Measurements from ENCODE around the gene CHCHD6.

Gene CHCHD6

DNA sequence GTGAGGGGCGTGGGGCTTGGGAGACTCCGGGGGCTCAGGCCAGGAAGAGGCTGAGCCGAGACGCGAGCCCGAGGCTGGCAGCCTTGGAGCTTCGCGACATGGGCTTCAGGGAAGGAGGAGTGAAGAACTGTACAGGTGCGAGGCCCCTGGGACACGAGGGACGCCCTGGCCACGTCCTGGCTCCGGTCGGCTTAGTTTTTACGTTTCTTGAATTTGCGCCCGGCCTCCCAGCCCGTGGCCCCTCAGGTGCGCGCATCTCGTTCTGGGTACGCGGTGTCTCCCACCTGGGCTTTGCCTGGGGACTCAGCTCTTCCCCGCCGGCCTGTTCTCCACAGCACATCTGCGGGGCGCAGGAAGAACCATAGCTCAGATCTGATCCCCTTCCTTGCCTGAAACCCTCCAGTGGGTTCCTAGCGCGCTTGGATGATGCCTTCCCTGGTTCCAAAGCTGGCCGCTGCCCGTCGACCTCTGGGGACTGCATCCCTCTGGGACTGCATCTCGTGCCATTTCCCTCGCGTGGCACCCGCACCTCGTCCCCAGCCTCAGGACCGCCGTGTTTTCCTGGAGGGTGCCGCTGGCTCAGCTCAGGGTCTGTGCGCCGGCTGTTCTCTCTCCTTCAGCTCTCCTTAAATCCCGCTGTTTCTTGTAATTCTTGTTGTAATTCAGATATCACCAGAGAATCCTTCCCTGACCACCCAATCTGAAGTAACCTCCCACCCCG is 614 bp downstream of the CHCHD6 start:
- no peak for DNase-seq (ENCODE audit: extremely low read depth in 1 of 2, low read depth in 1 of 2)

DNA sequence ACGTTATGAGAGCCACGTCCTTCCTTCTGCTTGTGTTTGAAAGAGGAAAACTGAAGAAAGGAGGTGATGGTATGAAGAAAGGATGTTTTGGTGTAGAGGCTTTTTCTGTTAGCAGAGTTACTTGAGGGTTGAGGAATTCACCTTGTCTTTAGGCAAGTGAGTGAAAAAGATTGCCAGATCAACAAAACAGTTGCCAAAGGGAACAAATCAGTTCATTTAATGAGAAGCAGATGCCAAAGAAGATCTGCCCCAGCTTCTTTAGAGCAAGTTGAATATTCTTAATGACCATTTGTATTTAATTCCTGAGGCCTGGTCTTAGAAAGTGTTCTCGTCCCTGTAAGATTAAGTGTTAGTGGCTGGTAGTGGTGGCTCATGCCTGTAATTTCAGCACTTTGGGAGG is 2.6 kb downstream of the CHCHD6 start:
- DNase-seq (ENCODE audit: extremely low read depth in 1 of 2, low read depth in 1 of 2) = no peak

DNA sequence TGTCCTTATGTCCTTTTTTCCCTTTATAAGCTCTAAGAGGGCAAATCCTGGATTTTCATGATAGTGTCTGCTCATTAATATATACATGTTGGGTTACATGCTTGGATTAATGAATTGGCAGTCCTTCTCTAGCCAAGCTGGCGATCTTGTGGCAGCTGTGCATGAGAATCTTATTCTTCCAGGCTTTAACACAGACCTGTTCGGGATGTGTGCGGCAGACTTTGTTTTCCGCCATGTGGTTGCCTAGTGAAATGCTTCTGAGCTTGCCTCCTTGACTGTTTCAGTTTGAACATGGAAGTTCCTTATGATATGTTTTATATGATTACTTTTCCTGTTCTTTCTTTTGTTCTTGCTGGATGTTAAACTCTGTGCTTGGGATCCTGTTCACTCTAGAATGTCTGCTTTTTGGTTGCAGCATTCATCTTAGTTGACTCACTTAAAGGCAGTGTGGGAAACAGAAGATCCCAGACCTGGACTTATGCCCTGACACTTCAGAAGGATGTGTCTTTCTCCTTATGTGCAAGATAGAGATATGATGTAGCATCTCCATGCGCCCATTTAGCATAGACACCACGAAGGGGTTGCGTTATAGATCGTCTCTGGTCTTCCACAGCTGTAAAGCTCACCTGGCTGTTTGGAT is 7.2 kb downstream of the CHCHD6 start:
- DNase-seq (ENCODE audit: extremely low read depth in 1 of 2, low read depth in 1 of 2) = no peak

DNA sequence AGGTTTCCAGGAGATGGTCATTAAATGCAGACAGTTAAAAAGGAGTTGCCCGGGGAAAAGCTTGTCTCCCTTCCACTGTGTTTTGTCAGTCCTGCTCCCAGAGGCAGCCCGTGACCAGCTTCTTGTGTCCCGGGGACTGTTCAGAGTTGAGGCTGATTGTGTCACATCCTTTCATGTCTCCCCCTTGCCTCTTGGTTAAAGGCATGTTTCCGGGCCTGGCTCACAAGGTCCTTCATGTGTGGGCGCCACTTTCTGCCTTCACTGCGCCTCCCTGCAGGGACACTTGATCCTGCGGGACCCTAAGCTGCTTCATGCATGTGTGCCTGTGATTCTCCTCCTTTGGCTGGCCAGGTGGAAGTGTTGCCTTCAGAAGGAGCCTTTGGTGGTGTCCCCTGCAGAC is 9.2 kb downstream of the CHCHD6 start:
- no peak for DNase-seq (ENCODE audit: extremely low read depth in 1 of 2, low read depth in 1 of 2)

DNA sequence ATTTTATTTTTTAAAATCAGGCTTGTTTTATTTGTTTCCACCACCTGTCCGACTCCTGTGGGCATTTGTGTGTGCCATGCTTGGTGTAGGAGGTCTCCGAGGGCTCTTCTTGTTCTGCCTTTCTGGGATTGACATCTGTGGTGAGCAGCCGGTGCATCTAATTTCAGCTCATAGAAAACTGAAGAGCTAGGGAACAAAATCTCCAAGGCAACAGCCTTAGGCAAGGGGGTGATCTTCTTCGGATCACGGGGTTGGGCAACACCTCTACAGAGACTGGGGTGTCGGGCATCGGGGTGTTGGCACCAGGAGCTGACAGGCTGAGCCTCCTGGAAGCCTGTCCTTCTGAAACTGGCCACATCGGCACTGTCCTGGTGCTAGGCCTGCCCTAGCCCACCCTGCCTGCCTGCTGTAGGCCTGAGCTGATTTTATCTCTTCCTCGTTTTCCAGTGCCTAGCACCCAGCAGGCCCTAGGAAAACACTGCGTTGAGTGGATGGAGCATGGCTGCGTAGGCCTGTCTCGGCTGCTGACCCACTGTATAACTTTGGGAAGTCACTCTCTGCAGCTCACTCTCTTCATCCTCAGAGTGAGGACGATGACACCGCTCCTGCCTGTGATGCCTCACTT is 10.3 kb downstream of the CHCHD6 start:
- no peak for DNase-seq (ENCODE audit: extremely low read depth in 1 of 2, low read depth in 1 of 2)

DNA sequence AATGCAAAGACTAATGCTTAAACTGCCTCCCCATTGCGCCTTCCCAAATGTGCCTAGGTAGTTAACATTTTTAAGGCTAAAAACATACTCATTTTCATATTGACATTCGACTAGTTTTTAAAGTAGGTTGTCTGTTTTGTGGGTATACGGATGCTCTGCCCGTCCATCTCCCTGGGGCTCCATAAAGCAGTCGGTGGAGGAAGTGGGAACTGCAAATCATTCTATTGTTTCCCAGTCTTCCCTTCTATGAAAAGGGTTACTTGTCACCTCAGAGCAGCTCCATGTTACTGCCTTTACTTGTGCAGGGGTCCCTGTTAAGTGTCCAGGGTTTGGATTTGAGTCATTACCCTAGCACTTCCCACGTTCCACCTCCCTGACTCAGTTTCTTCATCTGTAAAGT is 10.9 kb downstream of the CHCHD6 start:
- DNase-seq (ENCODE audit: extremely low read depth in 1 of 2, low read depth in 1 of 2) = no peak

DNA sequence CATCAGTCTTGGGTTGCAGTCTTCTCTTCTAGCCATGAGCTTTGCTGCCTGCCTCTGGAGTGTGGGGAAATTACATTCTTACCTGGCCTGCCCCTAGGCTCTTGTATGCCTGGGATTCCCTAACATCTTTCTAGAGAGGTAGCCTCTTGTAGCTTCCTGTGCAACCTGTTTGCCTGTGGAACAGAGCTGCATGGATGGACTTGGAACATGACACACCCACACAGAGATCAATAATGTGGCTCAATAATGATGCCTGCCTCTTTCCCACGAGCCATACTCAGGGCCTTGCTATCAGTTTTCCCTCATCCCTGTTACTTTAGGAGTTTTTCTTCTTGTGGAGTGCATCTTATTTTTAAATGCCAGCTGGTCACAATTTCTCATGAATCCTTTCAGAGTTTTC is 11.4 kb downstream of the CHCHD6 start:
- no peak for DNase-seq (ENCODE audit: extremely low read depth in 1 of 2, low read depth in 1 of 2)

DNA sequence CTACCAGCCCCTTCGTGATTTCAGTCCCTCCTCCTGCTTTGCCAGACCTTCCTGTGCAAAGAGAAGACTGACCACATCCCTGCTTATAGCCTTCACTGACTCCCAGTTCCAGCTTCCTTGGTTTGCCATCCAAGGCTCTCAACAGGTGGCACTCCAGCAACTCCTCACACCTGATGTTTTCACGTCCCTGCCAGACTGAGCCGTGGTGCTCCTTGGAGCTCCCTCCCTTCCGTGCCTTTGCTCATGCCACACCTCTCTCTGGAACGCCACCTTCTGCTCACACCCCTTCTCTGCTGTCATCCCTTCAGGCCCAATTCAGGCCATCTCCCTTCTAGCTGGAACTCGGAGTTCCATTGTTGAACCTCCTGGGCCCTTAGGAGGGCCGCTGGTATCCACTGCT is 12.0 kb downstream of the CHCHD6 start:
- DNase-seq (ENCODE audit: extremely low read depth in 1 of 2, low read depth in 1 of 2) = no peak

DNA sequence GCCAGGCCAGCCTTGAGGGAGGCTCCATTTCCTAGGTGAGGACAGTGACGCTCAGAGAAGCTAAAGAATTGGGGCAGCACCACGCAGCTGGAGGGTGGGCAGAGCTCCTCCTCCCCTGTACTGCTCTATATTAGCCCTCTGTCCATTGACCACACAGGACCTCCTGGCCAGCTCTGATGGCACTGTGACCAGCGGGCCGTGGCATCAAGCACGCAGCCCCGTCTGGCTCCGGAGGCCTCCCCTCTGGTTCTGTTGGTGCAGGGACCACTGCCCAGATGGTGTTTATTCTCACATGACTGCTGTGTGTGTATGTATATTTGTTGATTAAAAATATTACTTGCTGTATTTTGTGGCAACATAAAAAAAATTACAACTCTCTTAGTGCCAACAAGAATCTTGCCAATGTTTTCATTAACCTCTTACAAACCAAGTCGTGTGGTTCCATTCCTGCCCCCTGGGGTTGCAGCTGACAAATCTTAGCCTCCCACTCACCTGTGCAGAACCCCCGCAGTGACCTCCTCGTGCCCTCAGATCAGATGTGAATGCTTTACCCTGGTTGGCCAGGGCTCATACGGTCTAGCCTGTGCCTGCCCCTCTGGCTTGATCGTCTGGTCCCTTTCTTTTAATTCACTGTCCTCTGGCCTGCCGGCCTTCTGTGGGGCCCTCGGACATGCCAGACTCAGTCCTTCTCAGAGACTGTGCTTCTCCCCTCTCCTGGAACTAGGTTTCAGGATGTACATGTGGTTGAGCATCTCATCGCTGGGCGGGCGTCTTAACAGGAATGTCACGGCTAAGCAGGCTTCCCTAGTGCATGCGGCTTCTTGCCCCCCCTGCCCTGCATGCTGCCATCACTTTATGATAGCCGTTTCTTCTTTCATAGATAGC is 14.8 kb downstream of the CHCHD6 start:
- no peak for DNase-seq (ENCODE audit: extremely low read depth in 1 of 2, low read depth in 1 of 2)

DNA sequence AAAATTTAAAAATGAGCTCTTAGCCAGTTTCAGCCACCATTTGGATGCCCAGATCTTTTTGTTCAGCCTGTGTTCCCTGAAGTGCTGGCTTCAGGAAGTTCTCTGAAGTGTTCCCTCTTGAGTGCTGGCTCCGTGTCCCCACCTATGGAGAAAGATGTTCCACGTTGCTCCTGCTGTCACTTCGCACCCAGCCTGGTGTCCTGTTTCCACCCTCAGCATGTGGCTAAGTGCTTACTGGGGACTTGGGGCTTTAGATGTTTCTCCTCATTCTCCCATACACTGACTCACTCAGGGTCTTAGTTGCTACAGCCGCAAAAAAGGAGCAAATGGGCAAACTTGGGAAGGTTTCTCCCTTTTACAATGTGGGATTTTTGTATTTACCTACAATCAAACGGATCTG is 16.6 kb downstream of the CHCHD6 start:
- DNase-seq (ENCODE audit: extremely low read depth in 1 of 2, low read depth in 1 of 2) = no peak

DNA sequence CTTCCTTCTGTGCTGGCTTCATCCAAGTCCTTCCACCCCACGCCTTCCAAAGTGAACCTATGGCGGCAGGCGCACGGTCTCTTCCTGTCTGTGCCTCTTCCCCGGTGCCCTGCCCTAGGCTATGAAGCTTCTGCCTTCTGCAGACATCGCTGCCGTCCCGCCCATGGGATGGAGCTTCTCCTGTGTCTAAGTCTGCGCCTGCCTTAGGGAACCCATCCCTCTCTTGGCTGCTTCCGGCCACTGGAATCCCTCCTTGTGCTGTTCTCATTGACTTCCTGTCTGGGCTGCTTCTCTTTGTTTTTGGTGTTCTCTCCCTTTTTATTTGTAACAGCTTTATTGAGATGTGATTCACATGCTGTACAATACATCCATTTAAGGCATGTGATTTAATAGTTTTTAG is 17.2 kb downstream of the CHCHD6 start:
- DNase-seq (ENCODE audit: extremely low read depth in 1 of 2, low read depth in 1 of 2) = no peak

DNA sequence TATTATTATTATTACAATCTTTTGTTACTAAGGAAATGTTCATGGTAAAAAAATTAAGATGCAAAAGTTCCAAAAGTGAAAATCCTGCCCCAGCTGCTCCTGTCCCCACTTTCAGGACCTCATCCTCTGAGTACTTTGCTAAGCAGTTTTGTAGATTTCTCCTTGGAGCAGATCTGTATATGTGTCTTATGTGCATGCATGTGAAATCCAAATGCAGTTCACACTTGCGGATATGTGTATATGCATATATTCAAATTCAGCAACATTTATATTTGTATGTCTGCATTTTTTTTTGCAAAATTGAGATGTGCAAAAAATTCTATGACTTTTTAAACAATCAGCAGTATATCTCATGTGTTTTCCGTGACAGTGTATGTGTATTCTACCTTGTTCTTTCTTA is 19.2 kb downstream of the CHCHD6 start:
- DNase-seq (ENCODE audit: extremely low read depth in 1 of 2, low read depth in 1 of 2) = no peak

DNA sequence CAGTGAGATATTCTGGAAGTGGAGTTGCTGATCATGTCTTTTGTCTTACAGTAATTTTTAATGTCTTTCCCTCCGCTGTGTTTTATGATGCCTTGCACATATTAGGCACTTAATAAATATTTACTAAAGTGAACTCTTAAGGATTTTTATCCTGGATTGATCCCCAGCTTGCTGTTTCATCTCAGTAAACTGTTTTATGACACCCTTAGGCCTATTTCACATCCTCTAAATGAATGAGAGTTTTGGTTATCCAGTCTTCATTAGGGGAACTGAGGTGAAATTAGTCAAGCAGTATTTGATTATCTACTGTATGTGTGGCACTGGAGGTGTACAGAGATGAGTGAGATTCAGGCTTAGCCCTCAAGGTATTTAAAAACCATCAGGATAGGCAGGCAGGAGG is 19.8 kb downstream of the CHCHD6 start:
- DNase-seq (ENCODE audit: extremely low read depth in 1 of 2, low read depth in 1 of 2) = no peak

DNA sequence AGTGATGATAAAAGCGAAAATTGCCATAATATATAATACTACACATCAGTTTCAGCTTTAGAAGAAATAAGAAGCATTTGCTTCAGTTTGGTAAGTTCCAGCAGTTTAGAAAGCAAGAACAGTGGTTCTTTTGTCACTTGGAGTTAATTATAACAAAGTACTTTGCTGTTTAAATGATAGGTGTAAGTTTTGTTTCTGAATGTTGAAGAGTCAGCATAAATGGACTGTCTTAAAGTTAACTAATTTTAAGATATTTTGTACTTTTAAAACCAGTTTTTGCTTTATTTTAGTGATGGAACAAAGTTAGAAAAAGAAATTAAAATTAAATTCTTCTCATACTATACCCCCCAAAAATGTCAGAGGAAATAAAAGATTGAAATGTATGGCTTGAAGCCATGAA is 24.6 kb downstream of the CHCHD6 start:
- DNase-seq (ENCODE audit: extremely low read depth in 1 of 2, low read depth in 1 of 2) = no peak

DNA sequence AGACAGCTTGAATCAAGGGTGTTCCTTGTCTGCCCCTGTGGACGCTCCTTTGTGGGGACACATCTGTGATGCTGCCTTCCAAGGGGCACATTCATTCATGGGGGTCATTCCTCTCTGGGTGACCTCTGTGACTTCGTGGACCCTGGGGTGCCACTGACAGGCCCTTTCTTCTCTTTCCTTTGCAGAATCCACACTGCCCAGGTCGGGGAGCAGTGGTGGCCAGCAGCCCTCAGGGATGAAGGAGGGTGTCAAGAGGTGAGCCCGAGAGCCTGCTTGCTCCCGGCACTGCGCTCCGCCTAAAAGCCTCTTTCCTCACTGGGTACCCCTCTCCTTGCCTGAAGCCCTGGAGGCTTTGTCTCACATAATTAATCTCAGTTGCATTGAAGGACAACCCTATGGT is 26.3 kb downstream of the CHCHD6 start:
- no peak for DNase-seq (ENCODE audit: extremely low read depth in 1 of 2, low read depth in 1 of 2)

DNA sequence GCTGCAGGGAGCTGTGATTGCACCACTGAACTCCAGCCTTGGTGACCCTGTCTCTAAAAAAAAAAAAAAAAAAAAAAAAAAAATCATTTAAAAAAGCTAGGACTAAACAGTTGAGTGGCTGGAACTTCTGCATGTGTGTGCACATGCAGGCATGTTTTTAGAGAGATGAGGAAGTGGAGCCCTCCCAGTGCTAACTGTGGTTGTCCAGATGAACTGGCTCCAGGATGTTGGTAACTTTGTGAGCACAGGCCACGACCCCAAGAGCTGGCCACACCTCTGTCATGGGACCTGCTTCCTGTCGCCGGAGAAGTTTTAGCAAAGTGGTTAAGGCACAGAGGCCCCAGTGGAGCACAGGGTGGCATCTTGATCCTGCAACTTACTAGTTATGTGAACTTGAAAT is 27.0 kb downstream of the CHCHD6 start:
- DNase-seq (ENCODE audit: extremely low read depth in 1 of 2, low read depth in 1 of 2) = no peak

DNA sequence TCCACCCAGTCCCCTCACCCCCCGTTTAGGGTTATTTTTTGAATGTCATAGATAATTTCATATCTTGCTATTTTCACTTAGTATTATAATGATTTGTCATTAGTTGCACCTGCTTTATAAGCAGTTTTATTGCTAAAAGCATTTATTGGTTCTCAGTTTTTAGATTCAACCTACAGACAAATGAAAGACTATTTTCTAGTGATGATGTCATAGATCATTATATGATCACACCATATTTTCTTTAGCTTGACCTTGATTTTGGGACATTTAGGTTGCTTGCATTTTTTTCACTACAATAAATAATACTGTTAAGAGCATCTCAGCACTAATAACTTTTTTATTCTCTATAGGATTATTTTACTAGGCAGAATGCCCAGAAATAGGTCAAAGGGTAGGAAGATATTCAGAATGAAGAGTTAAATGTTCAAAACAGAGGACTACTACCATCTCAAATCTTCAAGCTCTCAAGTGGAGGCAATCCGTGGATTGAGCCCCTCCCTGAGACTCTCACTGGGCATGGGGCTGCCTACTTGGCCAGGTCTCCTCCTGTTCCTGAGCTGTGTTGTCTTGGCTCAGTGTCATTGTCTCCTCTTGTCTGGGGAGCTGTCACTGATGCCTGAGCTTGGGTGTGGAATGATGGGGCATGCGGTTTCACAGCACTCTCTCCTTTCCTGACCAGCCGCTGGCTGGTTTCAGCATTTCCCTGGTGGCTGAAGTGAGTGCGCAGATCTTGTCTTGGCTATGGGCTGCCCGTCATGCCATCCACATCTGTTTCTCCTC is 28.4 kb downstream of the CHCHD6 start:
- no peak for DNase-seq (ENCODE audit: extremely low read depth in 1 of 2, low read depth in 1 of 2)

DNA sequence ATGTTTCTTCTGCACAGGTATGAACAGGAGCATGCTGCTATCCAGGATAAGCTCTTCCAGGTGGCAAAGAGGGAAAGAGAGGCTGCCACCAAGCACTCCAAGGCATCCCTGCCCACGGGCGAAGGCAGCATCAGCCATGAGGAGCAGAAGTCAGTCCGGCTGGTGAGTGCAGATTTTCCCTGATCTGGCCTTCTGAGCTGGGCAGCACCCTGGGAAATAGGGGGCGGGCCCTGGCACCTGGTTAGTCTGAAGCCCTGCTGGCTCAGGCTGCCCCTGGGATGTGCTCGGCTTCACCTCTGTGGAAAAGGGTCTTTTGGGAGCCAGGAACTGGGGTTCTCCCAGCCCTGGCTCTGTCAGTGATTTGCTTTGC is 29.0 kb downstream of the CHCHD6 start:
- DNase-seq (ENCODE audit: extremely low read depth in 1 of 2, low read depth in 1 of 2) = no peak

DNA sequence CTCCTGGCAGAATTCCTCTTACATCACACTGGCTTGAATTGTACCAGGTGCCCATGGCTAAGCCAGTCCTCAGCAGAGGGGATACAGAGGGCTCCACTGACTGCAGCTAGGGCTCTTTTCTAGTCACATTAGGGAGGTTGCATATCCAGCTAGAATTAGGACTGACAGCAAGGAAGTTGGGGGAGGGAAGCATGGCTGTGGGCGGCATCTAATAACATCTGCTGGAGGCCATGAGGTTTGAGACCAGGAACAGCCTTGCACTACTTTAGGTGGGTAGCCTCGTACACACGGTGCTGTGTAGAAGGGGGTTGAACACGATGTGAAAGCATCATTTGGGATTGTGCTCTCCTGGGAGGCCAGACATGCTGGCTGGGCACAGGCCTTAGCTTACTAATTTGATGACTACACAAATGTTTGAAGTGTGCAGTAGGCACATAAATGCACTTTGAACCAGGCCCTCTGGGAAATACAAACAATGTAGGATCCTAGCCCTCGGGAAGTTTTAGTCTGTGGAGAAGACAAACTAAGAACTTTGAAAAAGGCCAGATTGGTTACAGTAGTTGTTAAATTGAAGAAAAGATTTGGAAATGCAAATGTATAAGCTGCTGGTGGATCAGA is 30.2 kb downstream of the CHCHD6 start:
- DNase-seq (ENCODE audit: extremely low read depth in 1 of 2, low read depth in 1 of 2) = no peak

DNA sequence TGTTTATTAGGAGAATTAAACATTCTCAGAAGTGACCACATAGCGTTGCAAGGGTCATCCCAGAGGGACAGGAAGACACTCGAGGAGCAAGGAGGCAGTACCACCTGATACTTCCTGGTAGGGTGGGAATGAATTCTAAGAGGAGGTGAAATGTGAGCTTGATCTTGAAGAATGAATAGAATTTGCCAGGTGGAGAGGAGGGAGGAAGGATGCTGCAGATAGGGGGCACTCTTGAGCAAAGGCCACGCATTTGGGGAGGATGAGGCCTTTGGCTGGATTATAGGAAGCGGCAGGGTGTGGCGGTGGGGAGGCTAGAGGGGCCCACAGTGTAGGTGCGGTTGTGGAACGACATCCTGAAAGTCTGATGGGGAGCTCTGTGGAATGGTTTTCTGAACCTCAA is 33.5 kb downstream of the CHCHD6 start:
- DNase-seq (ENCODE audit: extremely low read depth in 1 of 2, low read depth in 1 of 2) = no peak

Measured in stimulated activated CD8-positive, alpha-beta memory T cell treated with anti-CD3 and anti-CD28 coated beads, Interleukin-7, amount 100 ng/mL, for 48 hours (primary cell).